Measurements from ENCODE around the gene SSTR3. TPM values are rescaled to one million over a fixed set of nuclear protein-coding genes. Genes with fewer than 3 reads are reported as not detected.

SSTR3 gene
- total and polyA plus RNA-seq, 2 donors = 3.9 to 25.6 TPM

DNA sequence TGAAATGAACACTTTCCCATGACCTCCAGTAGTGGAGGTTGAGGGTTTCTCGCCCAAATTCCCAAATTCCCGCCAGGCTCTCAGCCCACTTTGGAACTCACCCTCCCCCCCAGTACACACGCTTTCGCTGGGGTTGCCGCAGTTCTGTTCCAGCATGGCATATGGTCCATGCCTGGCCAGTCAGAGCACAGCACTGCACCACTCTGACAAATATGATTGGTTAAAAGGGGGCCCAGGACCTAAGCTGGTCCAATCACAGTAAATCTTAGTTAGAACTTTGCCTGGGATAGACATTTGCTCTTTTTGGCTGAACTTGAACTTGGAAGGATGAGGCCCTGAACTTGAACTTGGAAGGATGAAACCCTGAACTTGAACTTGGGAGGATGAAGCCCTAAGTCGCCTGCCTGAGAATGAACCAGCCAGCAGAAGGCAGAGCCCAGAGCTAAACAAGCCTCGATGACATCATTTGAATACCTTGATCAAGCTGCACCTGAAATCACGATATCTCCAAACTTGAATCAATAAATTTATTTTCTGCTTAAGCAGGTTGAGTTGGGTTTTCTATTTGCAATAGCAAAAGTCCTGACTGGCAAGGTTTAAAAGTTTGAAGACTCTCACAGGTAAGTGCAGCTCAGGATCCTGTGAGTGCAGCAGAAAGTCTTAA, 12.6 kb upstream of the SSTR3 start:
- Histone ChIP-seq H3K9me3 (ENCODE audit: control insufficient read depth in 2 of 2, insufficient read depth in 1 of 2, low read length in 1 of 2) (peaks cover 0 to 34% of the 10 kb centered on the region in 2 donors), H3K27ac (ENCODE audit: low read depth in 1 of 2, low read length in 1 of 2) (peak overlapping the region; percentile 53 to 93), H3K4me1 (ENCODE audit: control insufficient read depth in 2 of 2, insufficient read depth in 2 of 2, low read length in 2 of 2) (peaks cover 66 to 93% of the 10 kb centered on the region in 2 donors), H3K4me3 (ENCODE audit: low read length in 2 of 2) (no peak overlapping the region), H3K27me3 (ENCODE audit: control insufficient read depth in 2 of 2, insufficient read depth in 1 of 2, low read length in 1 of 2) (no peaks in the 10 kb centered on the region), H3K36me3 (ENCODE audit: control insufficient read depth in 2 of 2, insufficient read depth in 2 of 2, low read length in 1 of 2) (peaks cover 47 to 62% of the 10 kb centered on the region in 2 donors)
- WGBS = 70% methylated on average over 8 of the region's 8 CpGs
- no peak for DNase-seq (ENCODE audit: low read depth in 6 of 9, low spot score in 9 of 9)

DNA sequence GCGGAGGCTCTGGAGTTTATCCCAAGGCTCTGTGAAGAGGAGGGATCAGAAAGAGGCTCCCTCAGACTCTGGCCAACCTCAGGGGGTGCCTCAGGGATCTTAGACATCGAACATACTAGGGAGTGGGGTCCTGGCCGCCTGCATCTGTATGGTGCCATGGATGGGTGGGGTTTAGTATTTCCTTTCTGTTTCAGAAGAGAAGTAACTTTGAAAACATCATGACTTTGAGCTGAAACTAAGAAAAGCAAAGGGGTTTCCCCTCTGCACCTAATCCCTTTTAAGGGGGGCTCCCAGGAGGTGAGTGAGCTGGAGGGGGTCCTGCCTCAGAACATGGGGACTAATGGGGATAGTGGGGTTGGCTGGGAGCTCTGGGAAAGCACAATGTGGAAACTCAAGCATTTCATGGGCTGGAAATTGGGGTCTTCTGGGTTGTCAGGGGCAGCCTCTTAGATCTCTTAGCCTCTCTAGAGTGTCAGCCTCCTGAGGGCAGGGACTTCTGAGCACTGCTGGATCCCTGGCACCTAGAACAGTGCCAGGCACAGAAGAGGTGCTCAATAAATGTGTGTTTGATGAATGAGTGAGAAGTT, 11.8 kb upstream of the SSTR3 start:
- Histone ChIP-seq H3K36me3 (ENCODE audit: control insufficient read depth in 2 of 2, insufficient read depth in 2 of 2, low read length in 1 of 2) (peaks cover 47 to 54% of the 10 kb centered on the region in 2 donors), H3K9me3 (ENCODE audit: control insufficient read depth in 2 of 2, insufficient read depth in 1 of 2, low read length in 1 of 2) (peaks cover 0 to 34% of the 10 kb centered on the region in 2 donors), H3K4me3 (ENCODE audit: low read length in 2 of 2) (no peak overlapping the region), H3K4me1 (ENCODE audit: control insufficient read depth in 2 of 2, insufficient read depth in 2 of 2, low read length in 2 of 2) (peaks cover 66 to 93% of the 10 kb centered on the region in 2 donors), H3K27ac (ENCODE audit: low read depth in 1 of 2, low read length in 1 of 2) (peak overlapping the region; percentile 89 to 93), H3K27me3 (ENCODE audit: control insufficient read depth in 2 of 2, insufficient read depth in 1 of 2, low read length in 1 of 2) (no peaks in the 10 kb centered on the region)
- 58% methylated on average over 3 of the region's 3 CpGs for WGBS
- peak in 1 of 9 donors; percentile 58 for DNase-seq (ENCODE audit: low read depth in 6 of 9, low spot score in 9 of 9)

DNA sequence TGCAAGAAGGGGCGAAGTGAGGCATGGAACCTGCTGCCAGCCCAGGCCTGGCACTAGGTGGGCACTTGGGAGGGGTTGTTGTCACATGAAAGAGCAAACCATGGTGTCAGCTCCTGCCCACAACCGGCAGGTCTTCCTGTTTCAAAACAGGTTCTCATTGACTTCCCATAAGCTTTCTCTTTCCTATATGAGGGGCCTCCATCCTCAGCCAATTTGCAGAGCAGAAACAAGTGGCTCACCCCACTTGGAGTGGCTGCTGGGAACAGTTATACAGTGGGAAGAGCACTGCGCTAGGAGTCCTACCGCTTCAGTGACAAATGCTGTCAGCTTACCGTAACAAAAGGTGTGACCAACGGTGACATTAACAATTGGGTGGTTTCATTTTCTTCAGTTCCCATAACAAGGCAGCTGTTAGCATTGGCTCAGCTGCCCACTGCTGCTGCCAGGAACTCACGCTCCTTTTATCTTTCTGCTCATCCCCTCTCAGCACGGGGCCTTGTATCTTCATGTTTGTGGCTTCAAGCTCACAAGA, 10.2 kb upstream of the SSTR3 start:
- Histone ChIP-seq H3K27ac (ENCODE audit: low read depth in 1 of 2, low read length in 1 of 2) (peak overlapping the region; percentile 92 to 98), H3K4me1 (ENCODE audit: control insufficient read depth in 2 of 2, insufficient read depth in 2 of 2, low read length in 2 of 2) (peaks cover 62 to 93% of the 10 kb centered on the region in 2 donors), H3K27me3 (ENCODE audit: control insufficient read depth in 2 of 2, insufficient read depth in 1 of 2, low read length in 1 of 2) (no peaks in the 10 kb centered on the region), H3K36me3 (ENCODE audit: control insufficient read depth in 2 of 2, insufficient read depth in 2 of 2, low read length in 1 of 2) (peaks cover 34 to 38% of the 10 kb centered on the region in 2 donors), H3K9me3 (ENCODE audit: control insufficient read depth in 2 of 2, insufficient read depth in 1 of 2, low read length in 1 of 2) (peaks cover 0 to 25% of the 10 kb centered on the region in 2 donors), H3K4me3 (ENCODE audit: low read length in 2 of 2) (no peak overlapping the region)
- DNase-seq (ENCODE audit: low read depth in 6 of 9, low spot score in 9 of 9) = peak in 1 of 9 donors; percentile 78
- 31% methylated on average over 8 of the region's 8 CpGs for whole genome bisulfite sequencing

DNA sequence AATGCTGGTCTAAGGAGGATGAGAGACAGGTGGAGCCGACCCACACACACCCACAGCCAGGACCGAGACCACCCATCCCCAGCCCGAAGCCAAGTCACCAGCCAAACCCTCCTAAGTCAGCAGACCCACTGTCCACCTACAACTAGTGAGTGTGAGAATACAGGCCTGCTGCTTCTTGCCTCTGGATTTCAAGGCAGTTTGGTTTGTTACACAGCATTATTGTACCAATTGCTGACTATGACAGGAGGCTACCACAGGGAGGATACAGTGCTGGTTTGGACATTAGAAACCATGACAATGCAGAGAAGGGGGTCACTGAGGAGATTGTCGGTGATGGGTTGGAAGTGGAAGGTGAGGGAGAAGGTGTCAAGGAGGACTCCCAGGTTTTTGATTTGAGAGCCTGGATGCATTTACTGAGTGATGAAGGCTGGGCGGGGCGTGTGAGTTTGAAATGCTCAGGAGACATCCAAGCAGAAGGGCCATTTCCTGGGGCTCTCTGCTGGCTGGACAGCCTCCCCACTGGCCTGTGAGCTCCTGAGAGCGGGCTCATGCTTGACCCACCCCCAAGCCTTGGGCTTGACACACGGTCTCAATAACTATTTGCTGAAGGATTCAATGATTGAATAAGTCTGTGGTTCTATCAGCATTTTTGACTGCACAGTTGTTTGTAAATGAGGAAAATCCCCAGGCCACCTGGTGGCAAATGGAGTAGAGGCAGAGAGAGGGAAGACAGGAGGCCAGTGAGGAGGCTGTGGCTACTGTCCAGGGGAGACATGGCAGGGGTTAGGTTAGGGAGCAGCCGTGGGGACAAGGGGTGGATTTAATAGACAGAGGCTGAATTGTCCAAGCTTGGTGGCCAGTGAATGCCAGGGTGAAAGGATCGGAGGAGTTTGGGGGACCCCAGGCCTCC, 9.4 kb upstream of the SSTR3 start:
- peaks cover 61 to 97% of the 10 kb centered on the region in 2 donors for H3K4me1 ChIP-seq (ENCODE audit: control insufficient read depth in 2 of 2, insufficient read depth in 2 of 2, low read length in 2 of 2)

DNA sequence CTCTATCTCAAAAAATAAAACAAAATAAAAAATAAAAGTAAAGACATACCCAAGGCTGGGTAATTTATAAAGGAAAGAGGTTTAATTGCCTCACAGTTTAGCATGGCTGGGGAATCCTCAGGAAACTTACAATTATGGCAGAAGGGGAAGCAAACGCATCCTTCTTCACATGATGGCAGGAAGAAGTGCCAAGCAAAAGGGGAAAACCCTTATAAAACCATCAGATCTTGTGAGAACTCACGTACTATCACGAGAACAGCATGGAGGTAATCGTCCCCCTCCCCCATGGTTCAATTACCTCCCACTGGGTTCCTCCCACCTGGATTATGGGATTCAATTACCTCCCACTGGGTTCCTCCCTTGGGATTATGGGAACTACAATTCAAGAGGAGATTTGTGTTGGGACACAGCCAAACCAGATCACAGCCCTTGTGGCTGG, 8.3 kb upstream of the SSTR3 start:
- DNase-seq (ENCODE audit: low read depth in 6 of 9, low spot score in 9 of 9) = peak in 1 of 9 donors; percentile 51
- Histone ChIP-seq H3K9me3 (ENCODE audit: control insufficient read depth in 2 of 2, insufficient read depth in 1 of 2, low read length in 1 of 2) (peaks cover 0 to 29% of the 10 kb centered on the region in 2 donors), H3K4me3 (ENCODE audit: low read length in 2 of 2) (peak overlapping the region in 1 of 2 donors; percentile 17), H3K27me3 (ENCODE audit: control insufficient read depth in 2 of 2, insufficient read depth in 1 of 2, low read length in 1 of 2) (no peaks in the 10 kb centered on the region), H3K4me1 (ENCODE audit: control insufficient read depth in 2 of 2, insufficient read depth in 2 of 2, low read length in 2 of 2) (peaks cover 64 to 92% of the 10 kb centered on the region in 2 donors), H3K27ac (ENCODE audit: low read depth in 1 of 2, low read length in 1 of 2) (peak overlapping the region; percentile 97 to 98), H3K36me3 (ENCODE audit: control insufficient read depth in 2 of 2, insufficient read depth in 2 of 2, low read length in 1 of 2) (peaks cover 18 to 25% of the 10 kb centered on the region in 2 donors)
- WGBS = 70% methylated on average over 4 of the region's 4 CpGs

More for the DNA sequence above, 9.4 kb upstream of the SSTR3 start:
- Histone ChIP-seq H3K36me3 (ENCODE audit: control insufficient read depth in 2 of 2, insufficient read depth in 2 of 2, low read length in 1 of 2) (peaks cover 30 to 36% of the 10 kb centered on the region in 2 donors), H3K4me3 (ENCODE audit: low read length in 2 of 2) (no peak overlapping the region), H3K27ac (ENCODE audit: low read depth in 1 of 2, low read length in 1 of 2) (peak overlapping the region; percentile 92 to 98), H3K9me3 (ENCODE audit: control insufficient read depth in 2 of 2, insufficient read depth in 1 of 2, low read length in 1 of 2) (peaks cover 0 to 29% of the 10 kb centered on the region in 2 donors), H3K27me3 (ENCODE audit: control insufficient read depth in 2 of 2, insufficient read depth in 1 of 2, low read length in 1 of 2) (no peaks in the 10 kb centered on the region)
- 98% methylated on average over 10 of the region's 10 CpGs for WGBS
- no peak for DNase-seq (ENCODE audit: low read depth in 6 of 9, low spot score in 9 of 9)

DNA sequence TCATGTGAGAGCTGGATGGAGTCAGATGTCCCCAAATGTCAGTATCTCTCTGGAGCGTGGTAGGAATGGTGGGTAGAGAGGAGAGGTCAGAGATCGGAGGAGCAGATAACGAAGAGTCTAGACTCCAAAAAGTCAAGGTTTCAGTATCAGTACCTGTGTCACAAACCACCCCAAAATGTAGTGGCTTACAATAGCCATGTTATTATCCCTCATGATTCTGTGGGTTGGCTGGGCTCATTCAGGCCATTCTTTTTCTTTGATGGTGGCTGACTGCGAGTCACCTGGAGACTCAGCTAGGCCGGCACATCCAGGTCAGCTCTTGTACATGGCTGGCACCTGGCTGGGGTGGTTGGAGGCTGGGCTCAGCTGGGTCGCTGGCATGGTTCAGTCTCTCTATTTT, 7.3 kb upstream of the SSTR3 start:
- WGBS = 76% methylated on average over 6 of the region's 6 CpGs
- Histone ChIP-seq H3K4me3 (ENCODE audit: low read length in 2 of 2) (peak overlapping the region; percentile 17 to 31), H3K27ac (ENCODE audit: low read depth in 1 of 2, low read length in 1 of 2) (peak overlapping the region; percentile 97 to 98), H3K4me1 (ENCODE audit: control insufficient read depth in 2 of 2, insufficient read depth in 2 of 2, low read length in 2 of 2) (peaks cover 62 to 91% of the 10 kb centered on the region in 2 donors), H3K36me3 (ENCODE audit: control insufficient read depth in 2 of 2, insufficient read depth in 2 of 2, low read length in 1 of 2) (peaks cover 8 to 15% of the 10 kb centered on the region in 2 donors), H3K27me3 (ENCODE audit: control insufficient read depth in 2 of 2, insufficient read depth in 1 of 2, low read length in 1 of 2) (no peaks in the 10 kb centered on the region), H3K9me3 (ENCODE audit: control insufficient read depth in 2 of 2, insufficient read depth in 1 of 2, low read length in 1 of 2) (peaks cover 0 to 29% of the 10 kb centered on the region in 2 donors)
- no peak for DNase-seq (ENCODE audit: low read depth in 6 of 9, low spot score in 9 of 9)

DNA sequence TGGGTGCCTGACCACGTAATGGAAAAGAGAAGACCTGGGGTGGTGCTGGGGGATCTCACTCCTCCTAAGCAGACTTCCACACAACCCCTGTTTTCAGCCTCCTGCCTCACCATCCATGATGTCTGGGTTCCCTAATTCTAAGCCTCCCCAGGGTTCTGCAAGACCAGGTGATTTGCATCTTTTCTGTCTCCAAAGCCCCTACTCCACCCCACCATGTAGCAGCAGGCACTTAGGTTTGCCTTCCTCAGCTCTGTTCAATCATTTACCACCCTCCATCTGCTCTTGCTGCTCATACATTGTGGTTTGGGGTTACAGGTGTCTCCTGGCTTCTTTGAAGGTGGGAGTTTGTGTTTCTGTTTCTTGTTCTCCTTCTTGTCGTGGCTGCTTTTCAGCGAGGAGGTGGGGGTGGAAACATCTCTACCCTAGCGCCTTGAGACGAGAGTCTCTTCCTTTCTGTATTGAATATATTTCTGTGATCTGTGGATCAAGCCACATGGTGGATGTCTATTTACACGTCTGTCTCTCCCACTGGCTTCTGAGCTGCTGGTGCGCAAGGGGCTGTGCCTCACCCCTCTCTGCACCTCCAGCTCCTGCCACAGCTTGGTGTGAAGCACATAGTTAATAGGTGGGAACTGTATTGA, 6.6 kb upstream of the SSTR3 start:
- Histone ChIP-seq H3K27ac (ENCODE audit: low read depth in 1 of 2, low read length in 1 of 2) (peak overlapping the region; percentile 97 to 98), H3K9me3 (ENCODE audit: control insufficient read depth in 2 of 2, insufficient read depth in 1 of 2, low read length in 1 of 2) (peaks cover 0 to 25% of the 10 kb centered on the region in 2 donors), H3K36me3 (ENCODE audit: control insufficient read depth in 2 of 2, insufficient read depth in 2 of 2, low read length in 1 of 2) (peaks cover 2 to 8% of the 10 kb centered on the region in 2 donors), H3K4me3 (ENCODE audit: low read length in 2 of 2) (peak overlapping the region; percentile 3 to 31), H3K27me3 (ENCODE audit: control insufficient read depth in 2 of 2, insufficient read depth in 1 of 2, low read length in 1 of 2) (no peaks in the 10 kb centered on the region), H3K4me1 (ENCODE audit: control insufficient read depth in 2 of 2, insufficient read depth in 2 of 2, low read length in 2 of 2) (peaks cover 62 to 91% of the 10 kb centered on the region in 2 donors)
- peak; percentile 82 to 99 (median 95) for DNase-seq (ENCODE audit: low read depth in 6 of 9, low spot score in 9 of 9)
- 2% methylated on average over 7 of the region's 7 CpGs for WGBS

DNA sequence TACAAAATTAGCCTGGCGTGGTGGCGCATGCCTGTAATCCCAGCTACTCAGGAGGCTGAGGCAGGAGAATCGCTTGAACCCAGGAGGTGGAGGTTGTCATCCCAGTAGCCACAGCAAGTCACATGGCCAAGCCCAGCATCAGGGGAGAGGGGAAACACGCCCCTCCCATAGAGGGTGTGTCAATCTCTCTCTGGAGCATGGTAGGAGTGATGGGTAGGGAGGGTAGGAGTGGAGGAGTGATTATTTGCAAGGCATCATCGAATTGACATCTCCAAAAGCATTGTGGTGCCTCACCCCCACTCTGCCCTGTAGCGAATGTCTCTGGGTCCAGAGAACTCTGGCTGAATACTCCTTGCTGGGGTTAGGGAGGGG, 6.1 kb upstream of the SSTR3 start:
- H3K36me3 ChIP-seq (ENCODE audit: control insufficient read depth in 2 of 2, insufficient read depth in 2 of 2, low read length in 1 of 2) = peaks cover 2 to 3% of the 10 kb centered on the region in 2 donors
- peaks cover 0 to 21% of the 10 kb centered on the region in 2 donors for H3K9me3 ChIP-seq (ENCODE audit: control insufficient read depth in 2 of 2, insufficient read depth in 1 of 2, low read length in 1 of 2)
- H3K27ac ChIP-seq (ENCODE audit: low read depth in 1 of 2, low read length in 1 of 2) = peak overlapping the region; percentile 97 to 98
- DNase-seq (ENCODE audit: low read depth in 6 of 9, low spot score in 9 of 9) = peak in 1 of 9 donors; percentile 78
- H3K4me3 ChIP-seq (ENCODE audit: low read length in 2 of 2) = peak overlapping the region; percentile 3 to 26
- H3K27me3 ChIP-seq (ENCODE audit: control insufficient read depth in 2 of 2, insufficient read depth in 1 of 2, low read length in 1 of 2) = no peaks in the 10 kb centered on the region
- 58% methylated on average over 6 of the region's 6 CpGs for WGBS
- H3K4me1 ChIP-seq (ENCODE audit: control insufficient read depth in 2 of 2, insufficient read depth in 2 of 2, low read length in 2 of 2) = peaks cover 64 to 91% of the 10 kb centered on the region in 2 donors

Data from thymus (tissue), 11 donors.